H1 (cell line): ENCODE data around the gene SESN1.

Experiments used
- POLR2A ChIP-seq, 2 experiments: IDR thresholded peaks; 1 replicate in 1 of 2; 2 replicates in 1 of 2; pipeline ENCODE4 v1.6.1; 2011; ENCODE audit warnings: low read depth in 2 of 2, low read length in 2 of 2, mild to moderate bottlenecking in 2 of 2; ENCODE audit errors: control extremely low read depth in 1 of 2
- POLR2AphosphoS5 ChIP-seq: IDR thresholded peaks from 2 replicates; pipeline ENCODE4 v1.6.1; 2011; ENCODE audit warnings: low read depth, low read length
- TAF1 ChIP-seq: IDR thresholded peaks from 2 replicates; pipeline ENCODE4 v1.6.1; 2011; ENCODE audit warnings: mild to moderate bottlenecking, low read depth, low read length
- TCF12 ChIP-seq: IDR thresholded peaks from 2 replicates; pipeline ENCODE4 v1.6.1; 2011; ENCODE audit warnings: low read depth, mild to moderate bottlenecking, low read length
- YY1 ChIP-seq: IDR thresholded peaks from 2 replicates; pipeline ENCODE4 v1.6.1; 2011; ENCODE audit warnings: low read depth, mild to moderate bottlenecking, low read length
- TF ChIP-seq, protein P1 (sequence below), 3 experiments: IDR thresholded peaks; 1 replicate in 2 of 3; 2 replicates in 1 of 3; pipeline versions ENCODE4 v1.5.1 to v1.6.1; 2011; ENCODE audit warnings: low read length in 3 of 3, mild to moderate bottlenecking in 3 of 3, inconsistent platforms in 2 of 3, low read depth in 1 of 3, moderate library complexity in 1 of 3; ENCODE audit not compliant: insufficient read depth in 1 of 3; ENCODE audit errors: control extremely low read depth in 1 of 3

DNA sequence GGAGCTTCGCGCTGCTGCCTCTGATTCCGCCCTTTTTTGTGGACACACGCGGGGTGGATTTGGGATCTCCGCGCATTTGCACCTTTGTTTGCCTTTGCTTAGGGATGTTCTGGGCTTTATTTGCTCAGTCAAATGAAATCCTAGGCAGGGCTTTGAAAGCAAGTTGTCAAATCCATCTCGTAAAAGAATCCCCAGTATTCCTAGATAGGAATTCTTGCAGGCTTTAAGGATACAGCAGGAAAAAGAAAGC, 1.1 kb upstream of the SESN1 start:
- TF ChIP-seq, protein P1, sequence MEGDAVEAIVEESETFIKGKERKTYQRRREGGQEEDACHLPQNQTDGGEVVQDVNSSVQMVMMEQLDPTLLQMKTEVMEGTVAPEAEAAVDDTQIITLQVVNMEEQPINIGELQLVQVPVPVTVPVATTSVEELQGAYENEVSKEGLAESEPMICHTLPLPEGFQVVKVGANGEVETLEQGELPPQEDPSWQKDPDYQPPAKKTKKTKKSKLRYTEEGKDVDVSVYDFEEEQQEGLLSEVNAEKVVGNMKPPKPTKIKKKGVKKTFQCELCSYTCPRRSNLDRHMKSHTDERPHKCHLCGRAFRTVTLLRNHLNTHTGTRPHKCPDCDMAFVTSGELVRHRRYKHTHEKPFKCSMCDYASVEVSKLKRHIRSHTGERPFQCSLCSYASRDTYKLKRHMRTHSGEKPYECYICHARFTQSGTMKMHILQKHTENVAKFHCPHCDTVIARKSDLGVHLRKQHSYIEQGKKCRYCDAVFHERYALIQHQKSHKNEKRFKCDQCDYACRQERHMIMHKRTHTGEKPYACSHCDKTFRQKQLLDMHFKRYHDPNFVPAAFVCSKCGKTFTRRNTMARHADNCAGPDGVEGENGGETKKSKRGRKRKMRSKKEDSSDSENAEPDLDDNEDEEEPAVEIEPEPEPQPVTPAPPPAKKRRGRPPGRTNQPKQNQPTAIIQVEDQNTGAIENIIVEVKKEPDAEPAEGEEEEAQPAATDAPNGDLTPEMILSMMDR (IDR thresholded peaks at IDR 0.05; ENCODE audit: control extremely low read depth in 1 of 3, insufficient read depth in 1 of 3, low read depth in 1 of 3, low read length in 3 of 3) = no peak
- TF ChIP-seq YY1 (no peak), TCF12 (no peak), POLR2A (IDR thresholded peaks at IDR 0.05; ENCODE audit: control extremely low read depth in 1 of 2, low read depth in 2 of 2, low read length in 2 of 2) (no peak), POLR2AphosphoS5 (no peak), TAF1 (no peak)
